K562 (cell line): ENCODE data around the gene ANKRD65. TPM values are rescaled to one million over a fixed set of nuclear protein-coding genes. Genes with fewer than 3 reads are reported as not detected.

ENCODE experiments used
- CEBPB ChIP-seq: fragments of 450-650 bp; IDR thresholded peaks from 2 replicates; pipeline ENCODE4 v1.6.1; 2016; ENCODE audit warnings: missing genetic modification characterization, missing compliant biosample characterization
- E4F1 ChIP-seq: fragments of 250-450 bp; sonication (Bioruptor Pico); IDR thresholded peaks from 2 replicates; pipeline ENCODE4 v1.5.0; 2021; ENCODE audit warnings: mild to moderate bottlenecking, borderline replicate concordance
- FIP1L1 ChIP-seq: fragments of 200-400 bp; formaldehyde crosslinking; IDR thresholded peaks from 2 replicates; pipeline ENCODE4 v1.6.1; 2018; ENCODE audit warnings: mild to moderate bottlenecking, low read depth, low read length; ENCODE audit not compliant: poor library complexity, severe bottlenecking
- FUS ChIP-seq: fragments of 200-400 bp; formaldehyde crosslinking; optimal IDR thresholded peaks from 2 replicates; pipeline ENCODE3; 2017; ENCODE audit warnings: low read depth, low read length
- JUND ChIP-seq, 2 experiments: IDR thresholded peaks; 2 replicates in 1 of 2; 3 replicates in 1 of 2; pipeline ENCODE4 v1.6.1; 2011; ENCODE audit warnings: borderline replicate concordance in 2 of 2, low read depth in 2 of 2, low read length in 2 of 2, improper control_type of control experiment in 1 of 2, missing biosample characterization in 1 of 2, missing genetic modification characterization in 1 of 2, missing genetic modification reagents in 1 of 2
- MCM7 ChIP-seq, 2 experiments: fragments of 450-650 bp; IDR thresholded peaks; 2 replicates each; pipeline ENCODE4 v1.6.1; 2016 to 2018
- POLR2B ChIP-seq: fragments of 450-650 bp; IDR thresholded peaks from 2 replicates; pipeline ENCODE4 v1.6.1; 2018; ENCODE audit warnings: low read depth; ENCODE audit not compliant: partially characterized antibody
- RBM34 ChIP-seq: fragments of 200-400 bp; formaldehyde crosslinking; IDR thresholded peaks from 2 replicates; pipeline ENCODE4 v1.6.1; 2018; ENCODE audit warnings: low read length, borderline replicate concordance; ENCODE audit not compliant: insufficient read depth
- SIN3B ChIP-seq: fragments of 450-650 bp; IDR thresholded peaks from 2 replicates; pipeline ENCODE4 v1.6.1; 2017; ENCODE audit warnings: low read depth, mild to moderate bottlenecking, moderate library complexity
- SMARCA4 ChIP-seq: fragments of 450-650 bp; IDR thresholded peaks from 2 replicates; pipeline ENCODE4 v1.6.1; 2016
- SRSF3 ChIP-seq: fragments of 200-400 bp; formaldehyde crosslinking; IDR thresholded peaks from 2 replicates; pipeline ENCODE4 v1.6.1; 2016; ENCODE audit warnings: mild to moderate bottlenecking, low read length, moderate library complexity; ENCODE audit not compliant: insufficient read depth
- TCFL5 ChIP-seq: fragments of 250-450 bp; sonication (Bioruptor Pico); conservative IDR thresholded peaks from 2 replicates; pipeline ENCODE4 v1.6.1; 2021; ENCODE audit warnings: mild to moderate bottlenecking, moderate library complexity, matching md5 sums
- THAP12 ChIP-seq: fragments of 250-450 bp; sonication (Bioruptor Pico); IDR thresholded peaks from 2 replicates; pipeline ENCODE4 v1.9.0; 2021; ENCODE audit warnings: mild to moderate bottlenecking, inconsistent platforms
- YY1 ChIP-seq, 3 experiments: IDR thresholded peaks; 2 replicates each; pipeline ENCODE4 v1.6.1; 2011; ENCODE audit warnings: low read length in 2 of 3, mild to moderate bottlenecking in 2 of 3, moderate library complexity in 2 of 3, borderline replicate concordance in 1 of 3, control low read depth in 1 of 3, low read depth in 1 of 3; ENCODE audit not compliant: insufficient read depth in 3 of 3, insufficient replicate concordance in 2 of 3, control insufficient read depth in 1 of 3, insufficient read length in 1 of 3; ENCODE audit errors: extremely low read depth in 1 of 3
- ZNF280B ChIP-seq: fragments of 250-450 bp; sonication (Bioruptor Pico); IDR thresholded peaks from 2 replicates; pipeline ENCODE4 v1.5.1; 2021; ENCODE audit warnings: mild to moderate bottlenecking
- polyA plus RNA-seq, 8 experiments: library from polyadenylated mRNA; depleted of rRNA in 4 of 8; stranded (reverse) in 5 of 8; unstranded in 3 of 8; fragments of >200 nt; fragmentation: Nextera tagmentation in 2 of 8; fragmentation: Illumina TruSeq in 1 of 8; extraction: Ambion mirVana in 2 of 8; extraction: Trizol in 1 of 8; gene quantifications; 2 replicates each; pipeline versions ENCODE4 v1.2.1 to v1.2.3, GENCODE V29; 2011 to 2014; ENCODE audit warnings: inconsistent platforms in 1 of 8, missing spikeins in 1 of 8
- total RNA-seq, 7 experiments: library from RNA; depleted of rRNA in 6 of 7; stranded (reverse); fragments of >200 nt in 6 of 7; fragmentation: Illumina TruSeq in 2 of 7; extraction: Trizol in 2 of 7; gene quantifications; 2 replicates each; pipeline versions ENCODE4 v1.2.1 to v1.2.3, GENCODE V29; 2011 to 2021; ENCODE audit warnings: low replicate concordance in 1 of 7
- TF ChIP-seq, protein P1 (sequence below): sonication (generic); formaldehyde crosslinking; IDR thresholded peaks from 2 replicates; pipeline ENCODE4 v1.9.0; 2022; ENCODE audit warnings: mild to moderate bottlenecking, missing genetic modification reagents
- TF ChIP-seq, protein P2 (sequence below): fragments of 450-650 bp; IDR thresholded peaks from 2 replicates; pipeline ENCODE4 v1.6.1; 2016; ENCODE audit warnings: mild to moderate bottlenecking

ANKRD65 gene
- total and polyA plus RNA-seq, 9 of the 15 experiments (the other 6 are each of a cell fraction or from before 2014, with no cell fraction given) = not detected

DNA sequence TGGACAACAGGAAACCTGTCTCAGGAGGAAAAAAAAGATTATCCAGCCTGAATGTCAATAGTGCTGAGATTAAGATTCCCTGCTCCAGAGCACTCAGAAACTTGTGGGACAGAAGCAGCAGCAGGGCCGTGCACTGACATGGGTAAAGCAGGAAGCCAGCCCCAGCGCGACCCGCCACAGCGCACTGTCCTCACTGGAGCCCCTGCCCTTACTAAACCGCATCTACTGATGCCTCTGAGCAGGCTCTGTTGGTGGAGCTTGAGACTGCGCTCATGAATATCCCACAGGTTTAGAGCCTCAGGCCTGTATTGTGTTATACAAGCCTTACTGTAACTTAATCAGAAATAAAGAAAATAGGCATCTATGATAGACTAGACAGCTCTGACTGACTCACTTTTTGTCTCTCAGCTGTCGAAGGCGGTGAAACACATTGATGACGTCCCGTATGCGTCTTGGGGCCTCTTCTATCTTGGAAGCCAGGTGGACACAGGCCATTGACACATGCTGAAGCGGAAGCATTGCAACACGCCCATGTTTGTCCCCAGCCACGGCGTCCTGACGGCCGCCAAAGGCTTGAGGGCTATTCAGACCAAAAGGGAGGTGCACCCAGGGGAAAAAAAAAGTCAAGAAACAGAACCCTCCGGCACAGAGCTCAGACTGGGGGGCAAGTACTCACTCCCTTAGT is 23.1 kb downstream of the ANKRD65 start (continued):
- TF ChIP-seq THAP12 = 0 out of 2 replicates have a peak, but pooled peaks have one; percentile 18
- TF ChIP-seq MCM7 (IDR thresholded peaks at IDR 0.05) = no peak
- TF ChIP-seq, protein P1, sequence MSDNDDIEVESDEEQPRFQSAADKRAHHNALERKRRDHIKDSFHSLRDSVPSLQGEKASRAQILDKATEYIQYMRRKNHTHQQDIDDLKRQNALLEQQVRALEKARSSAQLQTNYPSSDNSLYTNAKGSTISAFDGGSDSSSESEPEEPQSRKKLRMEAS (CRISPR knock-in tag) = peak; percentile 68
- TF ChIP-seq SMARCA4 = 0 out of 2 replicates have a peak, but pooled peaks have one; percentile 25
- no peak for TF ChIP-seq FIP1L1
- no peak for TF ChIP-seq FUS
- TF ChIP-seq POLR2B = peak; percentile 54
- no peak for TF ChIP-seq SIN3B
- peak; percentile 96 for TF ChIP-seq CEBPB (tag)
- TF ChIP-seq ZNF280B (CRISPR knock-in tag) = no peak
- TF ChIP-seq TCFL5 = no peak
- no peak for TF ChIP-seq SRSF3
- no peak for TF ChIP-seq RBM34
- TF ChIP-seq, protein P2, sequence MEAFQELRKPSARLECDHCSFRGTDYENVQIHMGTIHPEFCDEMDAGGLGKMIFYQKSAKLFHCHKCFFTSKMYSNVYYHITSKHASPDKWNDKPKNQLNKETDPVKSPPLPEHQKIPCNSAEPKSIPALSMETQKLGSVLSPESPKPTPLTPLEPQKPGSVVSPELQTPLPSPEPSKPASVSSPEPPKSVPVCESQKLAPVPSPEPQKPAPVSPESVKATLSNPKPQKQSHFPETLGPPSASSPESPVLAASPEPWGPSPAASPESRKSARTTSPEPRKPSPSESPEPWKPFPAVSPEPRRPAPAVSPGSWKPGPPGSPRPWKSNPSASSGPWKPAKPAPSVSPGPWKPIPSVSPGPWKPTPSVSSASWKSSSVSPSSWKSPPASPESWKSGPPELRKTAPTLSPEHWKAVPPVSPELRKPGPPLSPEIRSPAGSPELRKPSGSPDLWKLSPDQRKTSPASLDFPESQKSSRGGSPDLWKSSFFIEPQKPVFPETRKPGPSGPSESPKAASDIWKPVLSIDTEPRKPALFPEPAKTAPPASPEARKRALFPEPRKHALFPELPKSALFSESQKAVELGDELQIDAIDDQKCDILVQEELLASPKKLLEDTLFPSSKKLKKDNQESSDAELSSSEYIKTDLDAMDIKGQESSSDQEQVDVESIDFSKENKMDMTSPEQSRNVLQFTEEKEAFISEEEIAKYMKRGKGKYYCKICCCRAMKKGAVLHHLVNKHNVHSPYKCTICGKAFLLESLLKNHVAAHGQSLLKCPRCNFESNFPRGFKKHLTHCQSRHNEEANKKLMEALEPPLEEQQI = no peak
- TF ChIP-seq E4F1 (CRISPR knock-in tag) = no peak
- TF ChIP-seq JUND (IDR thresholded peaks at IDR 0.05; ENCODE audit: borderline replicate concordance, low read depth, low read length) = 0 out of 2 replicates have a peak, but pooled peaks have one; percentile 26
- no peak for TF ChIP-seq JUND (tag; IDR thresholded peaks at IDR 0.05; ENCODE audit: borderline replicate concordance, low read depth, low read length)
- TF ChIP-seq YY1 (IDR thresholded peaks at IDR 0.05; ENCODE audit: borderline replicate concordance in 1 of 3, control insufficient read depth in 1 of 3, extremely low read depth in 1 of 3, insufficient read depth in 3 of 3, insufficient read length in 1 of 3, insufficient replicate concordance in 2 of 3, low read depth in 1 of 3, low read length in 2 of 3) = peak in 2 of 3 experiments; percentile 44 to 77
